ENCODE results near the gene FUNDC1. TPM values are rescaled to one million over a fixed set of nuclear protein-coding genes. Genes with fewer than 3 reads are reported as not detected.

FUNDC1 gene
- total RNA-seq, 2 donors from 2014 or later, result 7.4 to 8.4 TPM

DNA sequence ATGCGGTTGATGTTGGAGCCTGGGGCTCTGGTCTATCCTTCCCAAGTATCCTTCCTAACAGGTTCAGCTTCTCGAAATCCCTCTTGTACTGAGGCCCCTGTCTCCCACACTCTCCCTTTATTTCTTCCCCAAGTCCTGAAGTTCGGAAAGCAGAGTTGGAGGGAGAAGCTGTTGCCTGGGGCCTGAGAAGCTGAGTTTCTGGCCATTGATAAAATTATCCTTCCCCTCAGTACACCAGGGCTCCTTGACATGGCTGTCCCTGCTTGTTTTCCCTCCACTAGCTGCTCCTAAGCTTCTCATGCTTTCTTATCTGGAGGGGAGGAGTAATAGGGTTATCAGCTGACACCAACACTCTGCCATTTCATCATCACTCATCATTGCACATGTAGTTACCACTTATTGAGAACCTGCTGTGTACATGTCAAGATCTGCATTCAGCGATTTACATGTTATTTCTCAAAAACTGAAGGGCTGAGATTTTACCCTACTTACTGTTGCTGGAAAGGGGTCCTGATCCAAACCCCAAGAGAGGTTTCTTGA lies 58.0 kb downstream of the FUNDC1 start:
- intact Hi-C loops (cut with DNase I), result no loop called here
- no peak for DNase-seq (ENCODE audit: low spot score)

DNA sequence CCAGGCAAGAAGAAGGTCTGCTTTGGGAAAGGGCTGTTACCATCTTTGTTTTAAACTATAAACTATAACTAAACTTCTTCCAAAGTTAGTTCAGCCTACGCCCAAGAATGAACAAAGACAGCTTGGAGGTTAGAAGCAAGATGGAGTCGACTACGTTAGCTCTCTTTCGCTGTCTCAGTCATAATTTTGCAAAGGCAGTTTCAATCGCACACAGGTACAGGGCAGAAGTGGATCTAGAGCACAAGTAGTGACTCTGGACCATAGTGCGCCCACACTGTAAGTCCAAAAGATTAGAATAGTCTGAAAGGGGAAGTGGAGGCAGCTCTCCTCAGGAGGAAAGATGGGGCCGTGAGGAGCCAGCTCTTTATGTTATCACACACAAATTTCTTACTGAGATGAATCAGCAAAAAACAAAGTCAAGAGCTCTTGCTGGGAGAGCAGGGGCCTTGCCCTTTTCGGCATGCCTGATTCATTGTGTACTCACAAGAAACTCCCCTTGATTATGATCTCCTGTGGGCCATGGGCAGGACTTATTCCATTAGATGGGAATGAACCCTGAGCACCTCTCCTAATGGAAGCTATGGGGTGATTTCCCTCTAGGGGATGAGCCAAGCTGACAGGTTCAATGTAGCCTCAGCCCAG lies 58.6 kb downstream of the FUNDC1 start:
- DNase-seq (ENCODE audit: low spot score), result no peak
- intact Hi-C loops (cut with DNase I), result no loop called here

- intact Hi-C loops (cut with DNase I), result no loop called here
- no peak for DNase-seq (ENCODE audit: low spot score)
These were observed 60.1 kb downstream of the FUNDC1 start for GRCh38 chrX:44482575-44482974.

DNA sequence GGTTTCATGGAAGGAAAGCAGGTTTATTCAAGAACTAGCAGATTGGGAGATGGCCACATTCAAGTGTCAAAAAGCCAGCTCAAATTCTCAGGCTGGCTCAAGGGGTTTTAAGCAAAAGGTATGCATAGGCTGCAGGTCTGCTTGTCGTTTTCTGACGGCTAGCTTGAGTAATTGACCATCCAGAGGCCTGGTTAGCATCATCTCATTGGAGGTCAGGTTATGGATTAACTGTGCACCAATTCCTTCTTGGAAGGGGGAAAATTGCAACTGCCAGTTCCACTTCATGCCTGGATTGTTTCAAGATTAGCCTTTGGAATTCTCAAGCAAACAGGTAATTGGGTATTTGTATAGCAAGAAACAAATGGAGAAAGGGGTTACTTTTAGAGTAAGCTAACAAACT lies 62.1 kb downstream of the FUNDC1 start:
- intact Hi-C loops (cut with DNase I), result no loop called here
- no peak for DNase-seq (ENCODE audit: low spot score)

- no peak for DNase-seq (ENCODE audit: low spot score)
- intact Hi-C loops (cut with DNase I), result no loop called here
These were observed 68.2 kb downstream of the FUNDC1 start for GRCh38 chrX:44474410-44474809.

Other genes with a start within 250 kb of the FUNDC1 start
- gene EFHC2, start 199.2 kb downstream of the FUNDC1 start, total RNA-seq, result 1 to 10 TPM; 1.4 to 3.0 TPM

Measured in posterior vena cava (tissue), 2 donors.